ENCODE measurements around the gene LRMDA. TPM values are rescaled to one million over a fixed set of nuclear protein-coding genes. Genes with fewer than 3 reads are reported as not detected.

Gene LRMDA
- total and polyA plus RNA-seq, 12 donors = 30.7 to 132 (median 78.1) TPM

DNA sequence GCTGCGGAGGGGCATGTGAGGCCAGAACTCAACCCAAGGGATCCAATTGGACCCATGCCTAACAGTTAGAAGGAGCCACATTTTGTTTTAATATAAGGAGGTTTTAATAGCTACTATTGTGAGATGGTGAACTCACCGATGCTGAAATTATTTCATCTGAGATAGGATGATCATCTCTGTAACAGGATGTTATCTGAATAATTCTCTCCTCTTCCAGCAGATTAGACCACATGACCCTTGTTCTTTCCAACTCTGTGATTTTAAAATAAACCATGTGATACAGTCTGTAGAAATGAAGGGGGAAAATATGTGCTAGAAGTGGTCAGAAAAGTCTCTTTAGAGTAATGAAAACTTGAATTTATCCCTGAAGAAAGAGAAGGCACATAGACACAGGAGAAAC is 385.8 kb downstream of the LRMDA start:
- Histone ChIP-seq H3K27ac (no peak overlapping the region), H3K27me3 (no peaks in the 10 kb centered on the region), H3K4me1 (replicated peaks in 1 of 2) (no peaks in the 10 kb centered on the region), H3K4me3 (no peak overlapping the region), H3K9me3 (replicated peaks in 1 of 3) (no peaks in the 10 kb centered on the region), H3K36me3 (replicated peaks in 1 of 2) (no peaks in the 10 kb centered on the region)
- 48 to 84% (median 61%) methylated on average over 2 of the region's 2 CpGs for WGBS, 4 donors
- intact Hi-C loops (cut with DNase I) = no loop called here
- DNase-seq = no peak
- TF ChIP-seq POLR2A (IDR thresholded peaks at IDR 0.05) = no peak
- TF ChIP-seq, protein P1, sequence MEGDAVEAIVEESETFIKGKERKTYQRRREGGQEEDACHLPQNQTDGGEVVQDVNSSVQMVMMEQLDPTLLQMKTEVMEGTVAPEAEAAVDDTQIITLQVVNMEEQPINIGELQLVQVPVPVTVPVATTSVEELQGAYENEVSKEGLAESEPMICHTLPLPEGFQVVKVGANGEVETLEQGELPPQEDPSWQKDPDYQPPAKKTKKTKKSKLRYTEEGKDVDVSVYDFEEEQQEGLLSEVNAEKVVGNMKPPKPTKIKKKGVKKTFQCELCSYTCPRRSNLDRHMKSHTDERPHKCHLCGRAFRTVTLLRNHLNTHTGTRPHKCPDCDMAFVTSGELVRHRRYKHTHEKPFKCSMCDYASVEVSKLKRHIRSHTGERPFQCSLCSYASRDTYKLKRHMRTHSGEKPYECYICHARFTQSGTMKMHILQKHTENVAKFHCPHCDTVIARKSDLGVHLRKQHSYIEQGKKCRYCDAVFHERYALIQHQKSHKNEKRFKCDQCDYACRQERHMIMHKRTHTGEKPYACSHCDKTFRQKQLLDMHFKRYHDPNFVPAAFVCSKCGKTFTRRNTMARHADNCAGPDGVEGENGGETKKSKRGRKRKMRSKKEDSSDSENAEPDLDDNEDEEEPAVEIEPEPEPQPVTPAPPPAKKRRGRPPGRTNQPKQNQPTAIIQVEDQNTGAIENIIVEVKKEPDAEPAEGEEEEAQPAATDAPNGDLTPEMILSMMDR (IDR thresholded peaks at IDR 0.05) = no peak

DNA sequence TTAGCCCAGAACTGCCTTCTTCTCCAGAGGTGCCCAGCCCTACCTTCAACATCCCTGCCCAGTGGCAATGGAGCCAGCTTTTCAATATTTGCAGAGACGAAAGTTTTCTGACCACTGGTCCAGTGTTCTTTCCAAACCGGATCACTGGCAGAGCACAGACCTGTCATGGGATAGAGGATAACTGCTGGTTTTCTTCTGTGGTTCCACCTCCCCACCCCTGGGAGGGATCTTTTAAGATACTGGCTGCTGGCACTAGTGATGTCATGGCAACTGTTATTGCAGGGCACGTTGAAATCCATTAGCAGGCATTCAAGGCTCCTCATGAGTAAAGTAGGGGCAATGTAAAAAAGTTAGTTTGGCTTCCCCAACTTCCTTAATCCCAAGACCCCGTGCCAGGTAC is 387.1 kb downstream of the LRMDA start:
- TF ChIP-seq POLR2A (IDR thresholded peaks at IDR 0.05) = no peak
- TF ChIP-seq, protein P1 (IDR thresholded peaks at IDR 0.05) = no peak
- no peak overlapping the region for H3K27ac ChIP-seq
- no peaks in the 10 kb centered on the region for H3K27me3 ChIP-seq
- H3K4me1 ChIP-seq (replicated peaks in 1 of 2) = no peaks in the 10 kb centered on the region
- no peak overlapping the region for H3K4me3 ChIP-seq
- intact Hi-C loops (cut with DNase I) = no loop called here
- no peaks in the 10 kb centered on the region for H3K9me3 ChIP-seq (replicated peaks in 1 of 3)
- no peaks in the 10 kb centered on the region for H3K36me3 ChIP-seq (replicated peaks in 1 of 2)
- DNase-seq = no peak
- WGBS, 4 donors = 82 to 88% (median 83%) methylated on average over 4 of the region's 4 CpGs

DNA sequence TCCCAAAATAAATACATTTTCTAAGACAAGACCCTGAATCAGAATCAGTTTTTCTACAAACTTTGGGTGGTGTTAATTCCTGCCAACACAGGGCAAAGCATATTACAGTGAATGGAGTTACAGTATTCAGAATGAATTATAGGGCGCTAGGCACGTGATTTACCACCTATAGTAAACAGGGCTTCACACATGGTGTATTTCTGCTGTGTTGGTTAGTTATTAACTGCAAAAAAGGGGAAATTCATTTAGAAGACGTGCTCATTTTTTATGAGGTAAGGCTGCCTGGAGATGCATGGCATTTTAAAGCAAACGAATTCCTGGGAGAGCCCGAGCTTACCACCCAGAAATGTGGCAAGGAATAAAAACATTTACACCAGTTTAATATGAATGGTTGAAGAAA is 393.8 kb downstream of the LRMDA start:
- Histone ChIP-seq H3K9me3 (replicated peaks in 1 of 3) (no peaks in the 10 kb centered on the region), H3K27ac (no peak overlapping the region), H3K4me1 (replicated peaks in 1 of 2) (peaks cover 0 to 4% of the 10 kb centered on the region in 2 donors), H3K4me3 (no peak overlapping the region), H3K27me3 (no peaks in the 10 kb centered on the region), H3K36me3 (replicated peaks in 1 of 2) (no peaks in the 10 kb centered on the region)
- TF ChIP-seq, protein P1 (IDR thresholded peaks at IDR 0.05) = no peak
- no peak for TF ChIP-seq POLR2A (IDR thresholded peaks at IDR 0.05)
- intact Hi-C loops (cut with DNase I) = no loop called here
- no peak for DNase-seq
- 82 to 94% (median 91%) methylated on average over 5 of the region's 5 CpGs for WGBS, 4 donors

DNA sequence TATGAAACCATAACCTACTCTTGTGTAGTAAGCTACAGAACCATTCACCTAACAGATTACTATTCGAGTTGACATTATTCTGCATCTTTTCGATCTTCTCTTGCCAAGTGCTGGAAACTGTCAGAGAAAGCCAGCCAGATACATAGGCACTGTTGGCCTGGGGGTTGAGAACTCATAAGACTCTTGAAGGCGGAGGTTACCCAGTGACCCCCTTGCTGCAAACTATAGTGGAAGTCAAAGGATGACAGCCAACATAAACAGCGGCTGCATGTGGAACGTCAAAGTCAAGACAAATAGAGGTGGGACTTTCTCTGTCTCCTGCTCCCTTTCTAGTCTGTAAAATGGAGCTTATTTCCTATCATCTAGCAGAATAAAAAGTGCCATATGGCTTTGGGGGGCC is 394.2 kb downstream of the LRMDA start:
- Histone ChIP-seq H3K36me3 (replicated peaks in 1 of 2) (no peaks in the 10 kb centered on the region), H3K4me1 (replicated peaks in 1 of 2) (peaks cover 0 to 4% of the 10 kb centered on the region in 2 donors), H3K27ac (no peak overlapping the region), H3K9me3 (replicated peaks in 1 of 3) (no peaks in the 10 kb centered on the region), H3K4me3 (no peak overlapping the region), H3K27me3 (no peaks in the 10 kb centered on the region)
- DNase-seq = no peak
- TF ChIP-seq POLR2A (IDR thresholded peaks at IDR 0.05) = no peak
- TF ChIP-seq, protein P1 (IDR thresholded peaks at IDR 0.05) = no peak
- intact Hi-C loops (cut with DNase I) = no loop called here
- 87 to 91% (median 89%) methylated on average over 5 of the region's 5 CpGs for WGBS, 4 donors

Measured in adrenal gland (tissue), 12 donors.